Endothelial cell (in vitro differentiated cells): ENCODE results near the gene REC114. TPM values are rescaled to one million over a fixed set of nuclear protein-coding genes. Genes with fewer than 3 reads are reported as not detected.
"Not testable (repeated sequence)": the region's sequence is repeated elsewhere in the genome, so short reads cannot be mapped to it uniquely, and the experiment has no call there.

Source experiments
- DNase-seq: peaks from one replicate; pipeline ENCODE4 v3.0.0; 2021; ENCODE audit warnings: low spot score
- H3K27ac Mint-ChIP-seq: one replicate; pipeline ENCODE4 v1.8.0; 2021; ENCODE audit warnings: mixed read lengths, inconsistent platforms; ENCODE audit not compliant: unreplicated experiment
- H3K27me3 Mint-ChIP-seq: one replicate; pipeline ENCODE4 v1.8.0; 2021; ENCODE audit warnings: mild to moderate bottlenecking, moderate library complexity, mixed read lengths, inconsistent platforms; ENCODE audit not compliant: unreplicated experiment
- H3K36me3 Mint-ChIP-seq: one replicate; pipeline ENCODE4 v1.8.0; 2021; ENCODE audit warnings: mild to moderate bottlenecking, low read depth, mixed read lengths, inconsistent platforms; ENCODE audit not compliant: unreplicated experiment
- H3K4me1 Mint-ChIP-seq: one replicate; pipeline ENCODE4 v1.8.0; 2021; ENCODE audit warnings: mild to moderate bottlenecking, mixed read lengths, inconsistent platforms; ENCODE audit not compliant: unreplicated experiment
- H3K4me3 Mint-ChIP-seq: one replicate; pipeline ENCODE4 v1.8.0; 2021; ENCODE audit warnings: mild to moderate bottlenecking, mixed read lengths, inconsistent platforms; ENCODE audit not compliant: unreplicated experiment
- H3K9me3 Mint-ChIP-seq: one replicate; pipeline ENCODE4 v1.8.0; 2021; ENCODE audit warnings: mixed read lengths, inconsistent platforms; ENCODE audit not compliant: unreplicated experiment
- total RNA-seq: library from RNA; stranded (reverse); fragmentation: NEBNext Ultra II Directional; extraction: Animal tissue kit (Norgen Biotek cat#: 25700); gene quantifications from one replicate; pipeline ENCODE4 v1.2.1, GENCODE V29; 2021; ENCODE audit not compliant: unreplicated experiment
- TF ChIP-seq, protein P1 (sequence below): fragments of 200-600 bp; sonication (generic); IDR thresholded peaks from one replicate; pipeline ENCODE4 v1.5.0; 2021; ENCODE audit warnings: antibody characterized with exemption; ENCODE audit not compliant: unreplicated experiment

Gene REC114
- total RNA-seq, 1 donor from 2014 or later = not detected

DNA sequence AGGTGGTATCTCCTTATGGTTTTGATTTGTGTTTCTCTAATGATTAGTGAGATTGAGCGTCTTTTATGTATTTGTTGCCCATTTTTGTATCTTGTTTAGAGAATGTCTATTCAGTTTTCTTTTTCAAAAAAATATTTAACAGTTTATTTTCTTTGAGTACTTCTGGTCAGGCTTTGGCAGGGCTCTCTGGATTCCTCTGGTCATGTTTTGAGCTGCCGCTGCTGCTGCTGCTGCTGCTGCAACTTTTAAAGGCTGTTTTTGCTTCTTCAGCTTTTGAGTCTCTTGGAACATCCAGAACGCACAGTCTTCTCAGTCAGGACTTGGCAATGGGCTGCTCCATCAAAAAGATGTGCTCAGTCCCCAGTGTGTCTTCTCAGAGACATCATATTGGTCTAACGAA is 40.1 kb downstream of the REC114 start:
- H3K9me3 Mint-ChIP-seq = no peaks in the 10 kb centered on the region

DNA sequence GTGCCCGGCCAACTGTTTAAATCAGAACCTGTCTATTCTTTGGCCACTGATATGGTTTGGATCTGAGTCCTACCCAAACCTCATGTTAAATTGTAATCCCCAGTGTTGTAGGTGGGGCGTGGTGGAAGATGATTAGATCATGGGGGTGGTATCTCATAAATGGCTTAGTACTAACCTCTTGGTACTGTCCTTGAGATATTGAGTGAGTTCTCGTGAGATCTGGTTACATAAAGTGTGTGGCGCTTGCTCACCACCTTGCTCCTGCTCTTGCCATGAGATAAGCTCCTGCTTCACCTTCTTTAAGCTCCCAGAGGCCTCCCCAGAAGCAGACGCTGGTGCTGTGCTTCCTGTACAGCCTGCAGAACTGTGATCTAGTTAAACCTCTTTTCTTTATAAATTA is 42.4 kb downstream of the REC114 start:
- Mint-ChIP-seq H3K36me3 (no peaks in the 10 kb centered on the region), H3K4me1 (no peaks in the 10 kb centered on the region), H3K4me3 (no peak overlapping the region), H3K9me3 (no peaks in the 10 kb centered on the region), H3K27ac (no peak overlapping the region), H3K27me3 (no peaks in the 10 kb centered on the region)
- TF ChIP-seq, protein P1, sequence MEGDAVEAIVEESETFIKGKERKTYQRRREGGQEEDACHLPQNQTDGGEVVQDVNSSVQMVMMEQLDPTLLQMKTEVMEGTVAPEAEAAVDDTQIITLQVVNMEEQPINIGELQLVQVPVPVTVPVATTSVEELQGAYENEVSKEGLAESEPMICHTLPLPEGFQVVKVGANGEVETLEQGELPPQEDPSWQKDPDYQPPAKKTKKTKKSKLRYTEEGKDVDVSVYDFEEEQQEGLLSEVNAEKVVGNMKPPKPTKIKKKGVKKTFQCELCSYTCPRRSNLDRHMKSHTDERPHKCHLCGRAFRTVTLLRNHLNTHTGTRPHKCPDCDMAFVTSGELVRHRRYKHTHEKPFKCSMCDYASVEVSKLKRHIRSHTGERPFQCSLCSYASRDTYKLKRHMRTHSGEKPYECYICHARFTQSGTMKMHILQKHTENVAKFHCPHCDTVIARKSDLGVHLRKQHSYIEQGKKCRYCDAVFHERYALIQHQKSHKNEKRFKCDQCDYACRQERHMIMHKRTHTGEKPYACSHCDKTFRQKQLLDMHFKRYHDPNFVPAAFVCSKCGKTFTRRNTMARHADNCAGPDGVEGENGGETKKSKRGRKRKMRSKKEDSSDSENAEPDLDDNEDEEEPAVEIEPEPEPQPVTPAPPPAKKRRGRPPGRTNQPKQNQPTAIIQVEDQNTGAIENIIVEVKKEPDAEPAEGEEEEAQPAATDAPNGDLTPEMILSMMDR = no peak
- no peak for DNase-seq

More for the DNA sequence above, 40.1 kb downstream of the REC114 start:
- Mint-ChIP-seq H3K36me3 (no peaks in the 10 kb centered on the region), H3K27me3 (no peaks in the 10 kb centered on the region), H3K4me1 (no peaks in the 10 kb centered on the region), H3K4me3 (no peak overlapping the region), H3K27ac (no peak overlapping the region)
- TF ChIP-seq, protein P1 = no peak
- no peak for DNase-seq

DNA sequence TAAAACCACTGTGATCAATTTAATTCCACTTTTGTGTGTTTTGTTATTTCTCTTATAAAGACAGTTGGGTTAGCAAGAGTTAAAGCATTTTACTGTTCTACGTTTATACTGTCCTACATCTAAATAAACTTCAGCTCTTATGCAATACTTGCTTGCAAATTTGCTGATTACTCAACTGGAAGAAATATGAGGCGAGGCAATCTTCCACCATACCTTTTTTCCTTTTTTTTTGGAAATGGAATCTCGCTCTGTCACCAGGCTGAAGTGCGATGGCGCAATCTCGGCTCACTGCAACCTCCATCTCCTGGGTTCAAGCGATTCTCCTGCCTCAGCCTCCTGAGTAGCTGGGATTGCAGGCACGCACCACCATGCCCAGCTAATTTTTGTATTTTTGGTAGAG is 42.9 kb downstream of the REC114 start:
- H3K9me3 Mint-ChIP-seq, H3K27ac Mint-ChIP-seq, H3K36me3 Mint-ChIP-seq, DNase-seq, H3K4me1 Mint-ChIP-seq, H3K27me3 Mint-ChIP-seq, H3K4me3 Mint-ChIP-seq: not testable (repeated sequence)

DNA sequence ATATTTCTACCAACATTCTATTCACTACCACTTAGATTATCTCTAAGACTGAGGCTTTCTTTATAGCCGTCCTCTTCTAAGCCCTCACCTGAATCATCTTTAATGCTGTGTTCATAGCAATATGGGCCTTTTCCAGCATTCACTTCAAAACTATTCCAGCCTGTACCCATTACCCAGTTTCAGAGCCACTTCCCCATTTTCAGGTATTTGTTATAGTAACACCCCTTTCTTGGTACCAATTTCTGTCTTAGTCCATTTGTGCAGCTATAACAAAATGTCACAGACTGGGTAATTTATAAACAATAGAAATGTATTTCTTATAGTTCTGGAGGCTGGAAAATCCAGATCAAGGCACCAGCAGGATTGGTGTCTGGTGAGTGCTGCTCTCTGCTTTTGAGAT is 45.7 kb downstream of the REC114 start:
- Mint-ChIP-seq H3K27ac (no peak overlapping the region), H3K4me1 (no peaks in the 10 kb centered on the region), H3K36me3 (no peaks in the 10 kb centered on the region), H3K4me3 (no peak overlapping the region), H3K27me3 (no peaks in the 10 kb centered on the region), H3K9me3 (no peaks in the 10 kb centered on the region)
- TF ChIP-seq, protein P1 = no peak
- DNase-seq = no peak

DNA sequence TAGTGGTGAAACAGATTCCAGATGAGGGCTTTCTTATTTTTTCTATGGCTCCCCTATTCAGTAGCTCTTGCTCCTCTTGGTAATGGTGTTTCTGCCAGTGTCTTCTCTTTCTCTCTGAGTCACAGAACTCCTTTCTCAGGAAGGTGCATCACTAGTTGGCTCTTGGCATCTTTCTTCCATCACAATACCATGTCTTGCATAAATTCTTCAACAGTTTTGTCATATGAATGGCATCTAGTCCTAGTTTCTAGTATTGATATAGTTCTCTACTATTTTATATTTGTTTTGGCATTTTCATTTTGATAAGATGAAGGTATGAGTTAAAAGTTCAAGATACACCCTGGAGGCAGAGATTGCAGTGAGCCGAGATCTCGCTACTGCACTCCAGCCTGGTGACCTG is 51.0 kb downstream of the REC114 start:
- H3K4me3 Mint-ChIP-seq = no peak overlapping the region

More for the DNA sequence above, 51.0 kb downstream of the REC114 start:
- TF ChIP-seq, protein P1 = no peak
- DNase-seq = no peak
- no peaks in the 10 kb centered on the region for H3K9me3 Mint-ChIP-seq
- no peak overlapping the region for H3K27ac Mint-ChIP-seq
- no peaks in the 10 kb centered on the region for H3K36me3 Mint-ChIP-seq
- H3K27me3 Mint-ChIP-seq = no peaks in the 10 kb centered on the region
- no peaks in the 10 kb centered on the region for H3K4me1 Mint-ChIP-seq
